Nephron (organoid): ENCODE data around the gene RGS12.

ENCODE experiments used
- H3K27ac Mint-ChIP-seq, 3 experiments: 2 replicates each; pipeline ENCODE4 v1.8.0; 2020; ENCODE audit warnings: mixed read lengths in 3 of 3, mild to moderate bottlenecking in 2 of 3, moderate library complexity in 1 of 3
- H3K27me3 Mint-ChIP-seq: 2 replicates; pipeline ENCODE4 v1.8.0; 2021; ENCODE audit warnings: low read depth, mild to moderate bottlenecking, moderate library complexity, mixed read lengths
- H3K36me3 Mint-ChIP-seq: 2 replicates; pipeline ENCODE4 v1.8.0; 2020; ENCODE audit warnings: low read depth, mixed read lengths
- H3K4me1 Mint-ChIP-seq: 2 replicates; pipeline ENCODE4 v1.8.0; 2020; ENCODE audit warnings: mixed read lengths
- H3K4me3 Mint-ChIP-seq, 3 experiments: 2 replicates each; pipeline ENCODE4 v1.8.0; 2020; ENCODE audit warnings: mild to moderate bottlenecking in 3 of 3, mixed read lengths in 3 of 3, moderate library complexity in 2 of 3
- H3K9me3 Mint-ChIP-seq: 2 replicates; pipeline ENCODE4 v1.8.0; 2020; ENCODE audit warnings: mixed read lengths
- CTCF ChIP-seq, 3 experiments: fragments of 200-600 bp; sonication (generic); IDR thresholded peaks; one replicate each; pipeline ENCODE4 v1.5.0; 2021; ENCODE audit warnings: antibody characterized with exemption in 3 of 3; ENCODE audit not compliant: unreplicated experiment in 3 of 3

RGS12 gene

GRCh38 chr4:3313556-3314228 is 20.9 kb downstream of the RGS12 start:
- no peak for TF ChIP-seq CTCF (IDR thresholded peaks at IDR 0.05; ENCODE audit: unreplicated experiment in 3 of 3)
- no peak overlapping the region for H3K27ac Mint-ChIP-seq
- H3K36me3 Mint-ChIP-seq, result peaks cover 32% of the 10 kb centered on the region
- H3K4me3 Mint-ChIP-seq, result no peak overlapping the region
- H3K4me1 Mint-ChIP-seq, result peaks cover 11% of the 10 kb centered on the region
- H3K27me3 Mint-ChIP-seq, result peaks cover 2% of the 10 kb centered on the region
- H3K9me3 Mint-ChIP-seq, result no peaks in the 10 kb centered on the region

DNA sequence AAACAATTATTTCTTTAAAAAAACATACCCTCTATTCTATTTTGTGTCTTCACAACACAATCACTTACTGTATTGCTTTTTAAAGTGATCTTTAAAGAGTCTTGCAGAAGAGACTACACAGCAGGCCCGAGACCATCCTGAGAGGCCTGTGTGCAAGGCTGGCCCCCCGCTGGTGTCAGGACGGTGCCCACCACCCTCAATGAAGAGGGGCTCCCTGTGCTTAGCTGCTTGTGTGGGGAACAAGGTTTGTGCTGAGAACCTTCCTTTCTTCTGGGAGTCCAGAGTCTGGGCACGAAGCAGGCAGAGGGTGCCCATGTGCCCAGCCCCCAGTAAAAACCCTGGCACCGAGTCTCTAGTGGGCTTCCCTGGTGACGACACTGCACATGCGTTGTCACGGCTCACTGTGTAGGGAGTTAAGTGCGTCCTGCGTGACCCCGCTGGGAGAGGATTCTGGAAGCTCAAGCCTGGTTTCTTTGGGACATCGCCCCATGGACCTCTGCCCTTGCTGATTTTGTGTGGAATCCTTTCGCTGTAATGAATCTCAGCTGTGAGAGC is 22.0 kb downstream of the RGS12 start:
- Mint-ChIP-seq H3K4me1 (peaks cover 9% of the 10 kb centered on the region), H3K36me3 (peaks cover 34% of the 10 kb centered on the region), H3K9me3 (no peaks in the 10 kb centered on the region), H3K4me3 (no peak overlapping the region), H3K27me3 (peaks cover 3% of the 10 kb centered on the region), H3K27ac (no peak overlapping the region)
- no peak for TF ChIP-seq CTCF (IDR thresholded peaks at IDR 0.05; ENCODE audit: unreplicated experiment in 3 of 3)

DNA sequence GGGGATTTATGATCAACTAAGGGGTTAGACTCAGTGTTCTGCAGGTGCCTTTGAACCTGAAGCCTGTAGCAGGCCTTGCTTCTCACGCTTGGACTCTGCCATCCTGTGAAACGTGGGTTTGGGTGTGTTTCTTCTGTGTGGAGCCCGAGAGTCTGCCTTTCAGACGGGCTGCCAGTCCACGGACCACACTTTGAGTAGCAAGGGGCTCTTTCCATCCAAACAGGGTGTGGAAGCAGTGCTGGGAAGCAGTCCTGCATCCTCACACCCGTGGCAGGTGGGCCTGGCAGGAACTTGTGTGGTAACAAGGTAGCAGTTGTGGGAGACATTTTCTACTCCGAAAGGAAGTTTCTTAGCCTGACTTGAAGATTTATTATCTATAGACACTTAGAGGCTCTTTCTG is 22.7 kb downstream of the RGS12 start:
- H3K36me3 Mint-ChIP-seq, result peaks cover 38% of the 10 kb centered on the region
- H3K4me3 Mint-ChIP-seq, result no peak overlapping the region
- TF ChIP-seq CTCF (IDR thresholded peaks at IDR 0.05; ENCODE audit: unreplicated experiment in 3 of 3), result no peak
- H3K27ac Mint-ChIP-seq, result no peak overlapping the region
- peaks cover 15% of the 10 kb centered on the region for H3K4me1 Mint-ChIP-seq
- H3K9me3 Mint-ChIP-seq, result no peaks in the 10 kb centered on the region
- peaks cover 3% of the 10 kb centered on the region for H3K27me3 Mint-ChIP-seq

DNA sequence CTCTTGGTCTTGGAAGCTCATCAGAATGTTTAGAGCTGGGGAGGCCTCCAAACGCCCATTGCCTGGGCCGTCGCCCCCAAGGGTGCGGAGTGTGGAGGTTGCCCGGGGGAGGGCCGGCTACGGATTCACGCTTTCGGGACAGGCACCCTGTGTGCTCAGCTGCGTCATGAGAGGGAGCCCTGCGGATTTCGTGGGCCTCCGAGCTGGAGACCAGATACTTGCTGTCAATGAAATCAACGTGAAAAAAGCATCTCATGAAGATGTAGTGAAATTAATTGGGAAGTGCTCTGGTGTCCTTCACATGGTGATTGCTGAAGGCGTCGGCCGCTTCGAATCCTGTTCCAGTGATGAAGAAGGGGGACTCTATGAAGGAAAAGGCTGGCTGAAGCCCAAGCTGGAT is 23.3 kb downstream of the RGS12 start:
- Mint-ChIP-seq H3K4me1 (peaks cover 16% of the 10 kb centered on the region), H3K27me3 (peaks cover 3% of the 10 kb centered on the region), H3K36me3 (peaks cover 38% of the 10 kb centered on the region), H3K27ac (no peak overlapping the region), H3K9me3 (no peaks in the 10 kb centered on the region), H3K4me3 (no peak overlapping the region)
- no peak for TF ChIP-seq CTCF (IDR thresholded peaks at IDR 0.05; ENCODE audit: unreplicated experiment in 3 of 3)

DNA sequence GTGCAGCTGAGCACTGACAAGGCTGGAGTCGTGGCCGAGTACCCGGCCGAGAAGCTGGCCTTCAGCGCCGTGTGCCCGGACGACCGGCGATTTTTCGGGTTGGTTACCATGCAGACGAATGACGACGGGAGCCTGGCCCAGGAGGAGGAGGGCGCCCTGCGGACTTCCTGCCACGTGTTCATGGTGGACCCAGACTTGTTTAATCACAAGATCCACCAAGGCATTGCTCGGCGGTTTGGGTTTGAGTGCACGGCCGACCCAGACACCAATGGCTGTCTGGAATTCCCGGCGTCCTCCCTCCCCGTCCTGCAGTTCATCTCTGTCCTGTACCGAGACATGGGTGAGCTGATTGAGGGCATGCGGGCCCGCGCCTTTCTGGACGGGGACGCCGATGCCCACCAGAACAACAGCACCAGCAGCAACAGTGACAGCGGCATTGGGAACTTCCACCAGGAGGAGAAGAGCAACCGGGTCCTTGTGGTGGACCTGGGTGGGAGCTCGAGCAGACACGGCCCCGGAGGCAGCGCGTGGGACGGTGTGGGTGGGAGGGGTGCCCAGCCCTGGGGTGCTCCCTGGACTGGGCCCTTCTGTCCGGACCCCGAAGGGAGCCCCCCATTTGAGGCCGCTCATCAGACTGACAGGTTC is 24.3 kb downstream of the RGS12 start:
- Mint-ChIP-seq H3K4me3 (no peak overlapping the region), H3K36me3 (peaks cover 40% of the 10 kb centered on the region), H3K4me1 (peaks cover 18% of the 10 kb centered on the region), H3K27me3 (peaks cover 3% of the 10 kb centered on the region), H3K27ac (no peak overlapping the region), H3K9me3 (no peaks in the 10 kb centered on the region)
- no peak for TF ChIP-seq CTCF (IDR thresholded peaks at IDR 0.05; ENCODE audit: unreplicated experiment in 3 of 3)
